Astrocyte of the cerebellum (primary cell): ENCODE measurements around the gene LECT2.

Source experiments
- DNase-seq: peaks from one replicate; pipeline ENCODE4 v3.0.0-alpha.2; 2011; ENCODE audit warnings: low read depth
- H3K4me3 ChIP-seq: 2 replicates; pipeline ENCODE4 v1.5.1; 2011; ENCODE audit warnings: mild to moderate bottlenecking, low read depth, low read length, moderate library complexity
- in situ Hi-C: cut with HindIII; loops from 2 replicates; pipeline ENCODE4 v1.10.0; 2017; ENCODE audit warnings: low sequenced_read_pairs
- TF ChIP-seq, protein P1 (sequence below): IDR thresholded peaks from 2 replicates; pipeline ENCODE4 v1.5.1; 2012; ENCODE audit warnings: low read length, low read depth, moderate library complexity, mild to moderate bottlenecking; ENCODE audit errors: missing control alignments

LECT2 gene

GRCh38 chr5:135998889-135999288 is 44.1 kb upstream of the LECT2 start:
- TF ChIP-seq, protein P1, sequence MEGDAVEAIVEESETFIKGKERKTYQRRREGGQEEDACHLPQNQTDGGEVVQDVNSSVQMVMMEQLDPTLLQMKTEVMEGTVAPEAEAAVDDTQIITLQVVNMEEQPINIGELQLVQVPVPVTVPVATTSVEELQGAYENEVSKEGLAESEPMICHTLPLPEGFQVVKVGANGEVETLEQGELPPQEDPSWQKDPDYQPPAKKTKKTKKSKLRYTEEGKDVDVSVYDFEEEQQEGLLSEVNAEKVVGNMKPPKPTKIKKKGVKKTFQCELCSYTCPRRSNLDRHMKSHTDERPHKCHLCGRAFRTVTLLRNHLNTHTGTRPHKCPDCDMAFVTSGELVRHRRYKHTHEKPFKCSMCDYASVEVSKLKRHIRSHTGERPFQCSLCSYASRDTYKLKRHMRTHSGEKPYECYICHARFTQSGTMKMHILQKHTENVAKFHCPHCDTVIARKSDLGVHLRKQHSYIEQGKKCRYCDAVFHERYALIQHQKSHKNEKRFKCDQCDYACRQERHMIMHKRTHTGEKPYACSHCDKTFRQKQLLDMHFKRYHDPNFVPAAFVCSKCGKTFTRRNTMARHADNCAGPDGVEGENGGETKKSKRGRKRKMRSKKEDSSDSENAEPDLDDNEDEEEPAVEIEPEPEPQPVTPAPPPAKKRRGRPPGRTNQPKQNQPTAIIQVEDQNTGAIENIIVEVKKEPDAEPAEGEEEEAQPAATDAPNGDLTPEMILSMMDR: no peak
- in situ Hi-C loops: no loop called here
- H3K4me3 ChIP-seq: no peak overlapping the region
- DNase-seq: no peak

DNA sequence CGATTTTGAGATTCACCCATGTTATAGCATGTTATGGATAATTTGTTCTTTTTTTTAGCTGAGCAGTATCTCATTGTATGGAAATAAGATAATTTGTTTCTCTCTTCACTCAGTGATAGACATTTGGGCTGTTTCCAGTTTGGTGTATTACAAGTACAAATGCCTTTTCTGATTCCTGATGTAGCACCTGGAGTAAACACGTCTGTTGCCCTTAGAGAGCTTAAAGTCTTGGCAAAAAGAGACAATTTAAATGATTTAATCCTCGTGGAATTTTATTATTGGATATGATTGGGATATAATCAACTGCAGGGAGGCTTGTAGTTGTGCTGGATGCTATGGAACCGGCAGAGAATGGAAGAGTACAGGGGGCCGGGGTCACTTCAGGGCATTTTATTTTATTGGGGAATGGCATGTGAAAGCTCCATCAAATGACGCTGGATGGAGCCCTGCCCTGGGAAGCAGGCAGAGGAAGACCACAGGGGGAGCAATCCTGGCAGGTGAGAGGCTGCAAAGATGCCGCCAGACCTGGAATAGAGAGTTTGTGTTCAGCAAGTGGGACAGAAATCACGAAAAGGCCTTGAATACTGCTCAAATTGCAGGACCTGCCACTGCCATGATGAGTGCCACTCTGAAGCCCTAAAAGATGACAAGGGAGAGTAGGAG is 43.0 kb upstream of the LECT2 start:
- DNase-seq: no peak
- TF ChIP-seq, protein P1: no peak
- in situ Hi-C loops: no loop called here
- H3K4me3 ChIP-seq: no peak overlapping the region

- TF ChIP-seq, protein P1: no peak
- in situ Hi-C loops: no loop called here
- H3K4me3 ChIP-seq: no peak overlapping the region
- DNase-seq: no peak
Observed at GRCh38 chr5:135996611-135997010, 41.8 kb upstream of the LECT2 start.

- no peak for DNase-seq
- no peak overlapping the region for H3K4me3 ChIP-seq
- TF ChIP-seq, protein P1: no peak
- in situ Hi-C loops: no loop called here
Observed at GRCh38 chr5:135995976-135996375, 41.2 kb upstream of the LECT2 start.

GRCh38 chr5:135993880-135994636 is 39.3 kb upstream of the LECT2 start:
- DNase-seq: no peak
- in situ Hi-C loops: no loop called here
- TF ChIP-seq, protein P1: no peak
- H3K4me3 ChIP-seq: no peak overlapping the region

DNA sequence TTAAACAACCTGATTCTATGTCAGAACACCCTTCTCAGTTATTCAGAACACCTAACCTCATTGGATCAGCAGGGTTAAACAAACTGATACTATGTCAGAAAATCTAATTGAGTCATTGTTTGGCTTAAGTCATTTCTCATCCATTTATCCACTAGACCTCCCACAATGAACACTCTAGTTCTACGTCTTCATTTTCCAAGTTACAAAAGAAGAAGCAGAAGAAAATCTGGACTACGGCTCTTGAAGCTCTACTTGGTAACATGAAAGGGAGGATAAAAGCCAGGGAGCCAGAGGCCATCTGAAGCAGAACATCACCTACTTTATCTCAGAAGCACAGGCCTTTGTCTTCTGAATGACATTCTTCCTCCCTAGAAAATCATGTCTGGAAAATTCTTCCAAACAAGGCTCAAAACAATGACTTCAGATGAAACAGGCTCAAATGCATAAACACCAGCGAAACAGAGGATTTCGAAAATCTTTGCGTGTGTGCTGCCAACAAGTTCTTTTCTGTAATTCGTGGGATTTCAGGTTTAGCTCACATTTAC is 38.6 kb upstream of the LECT2 start:
- TF ChIP-seq, protein P1: no peak
- DNase-seq: no peak
- in situ Hi-C loops: no loop called here
- H3K4me3 ChIP-seq: no peak overlapping the region
